ENCODE results near the gene DCUN1D2.

DNA sequence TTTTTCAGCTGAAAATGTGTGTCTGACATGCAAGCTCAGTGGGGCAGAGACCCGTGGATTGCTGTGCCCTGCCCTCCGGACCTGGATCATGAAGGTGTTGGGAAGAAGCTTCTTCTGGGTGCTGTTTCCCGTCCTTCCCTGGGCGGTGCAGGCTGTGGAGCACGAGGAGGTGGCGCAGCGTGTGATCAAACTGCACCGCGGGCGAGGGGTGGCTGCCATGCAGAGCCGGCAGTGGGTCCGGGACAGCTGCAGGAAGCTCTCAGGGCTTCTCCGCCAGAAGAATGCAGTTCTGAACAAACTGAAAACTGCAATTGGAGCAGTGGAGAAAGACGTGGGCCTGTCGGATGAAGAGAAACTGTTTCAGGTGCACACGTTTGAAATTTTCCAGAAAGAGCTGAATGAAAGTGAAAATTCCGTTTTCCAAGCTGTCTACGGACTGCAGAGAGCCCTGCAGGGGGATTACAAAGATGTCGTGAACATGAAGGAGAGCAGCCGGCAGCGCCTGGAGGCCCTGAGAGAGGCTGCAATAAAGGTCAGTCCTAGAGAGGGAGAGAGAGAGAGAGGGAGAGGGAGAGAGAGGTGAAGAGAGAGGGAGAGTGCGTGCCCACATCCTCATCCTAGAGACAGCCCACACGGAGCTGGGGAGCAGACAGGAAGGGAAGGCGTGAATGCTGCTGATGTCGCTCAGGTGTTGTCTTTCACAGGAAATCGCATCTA lies 5.1 kb upstream of the DCUN1D2 start:
- TF ChIP-seq, protein P1, sequence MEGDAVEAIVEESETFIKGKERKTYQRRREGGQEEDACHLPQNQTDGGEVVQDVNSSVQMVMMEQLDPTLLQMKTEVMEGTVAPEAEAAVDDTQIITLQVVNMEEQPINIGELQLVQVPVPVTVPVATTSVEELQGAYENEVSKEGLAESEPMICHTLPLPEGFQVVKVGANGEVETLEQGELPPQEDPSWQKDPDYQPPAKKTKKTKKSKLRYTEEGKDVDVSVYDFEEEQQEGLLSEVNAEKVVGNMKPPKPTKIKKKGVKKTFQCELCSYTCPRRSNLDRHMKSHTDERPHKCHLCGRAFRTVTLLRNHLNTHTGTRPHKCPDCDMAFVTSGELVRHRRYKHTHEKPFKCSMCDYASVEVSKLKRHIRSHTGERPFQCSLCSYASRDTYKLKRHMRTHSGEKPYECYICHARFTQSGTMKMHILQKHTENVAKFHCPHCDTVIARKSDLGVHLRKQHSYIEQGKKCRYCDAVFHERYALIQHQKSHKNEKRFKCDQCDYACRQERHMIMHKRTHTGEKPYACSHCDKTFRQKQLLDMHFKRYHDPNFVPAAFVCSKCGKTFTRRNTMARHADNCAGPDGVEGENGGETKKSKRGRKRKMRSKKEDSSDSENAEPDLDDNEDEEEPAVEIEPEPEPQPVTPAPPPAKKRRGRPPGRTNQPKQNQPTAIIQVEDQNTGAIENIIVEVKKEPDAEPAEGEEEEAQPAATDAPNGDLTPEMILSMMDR (IDR thresholded peaks at IDR 0.05), result no peak
- TF ChIP-seq POLR2AphosphoS5 (IDR thresholded peaks at IDR 0.05), result peak in 1 of 2 donors; percentile 8
- no peak for TF ChIP-seq EP300 (IDR thresholded peaks at IDR 0.05)
- no peak for TF ChIP-seq POLR2A (IDR thresholded peaks at IDR 0.05; ENCODE audit: low read depth)

All from esophagus muscularis mucosa (tissue), 4 donors.